MM.1S (cell line): ENCODE measurements around the gene FOXN3.

Experiments
- EZH2 ChIP-seq: fragments of 300-600 bp; sonication (generic); optimal IDR thresholded peaks from 2 replicates; pipeline ENCODE3; 2017; ENCODE audit warnings: low read depth, mild to moderate bottlenecking, antibody characterized with exemption, low read length, mixed read lengths
- EZH2phosphoT487 ChIP-seq: fragments of 300-600 bp; sonication (generic); IDR thresholded peaks from 2 replicates; pipeline ENCODE4 v1.6.1; 2018; ENCODE audit warnings: antibody characterized with exemption, low read length
- TF ChIP-seq, protein P1 (sequence below): fragments of 300-600 bp; sonication (generic); IDR thresholded peaks from 2 replicates; pipeline ENCODE4 v1.5.1; 2016; ENCODE audit warnings: antibody characterized with exemption, low read length, mixed read lengths

DNA sequence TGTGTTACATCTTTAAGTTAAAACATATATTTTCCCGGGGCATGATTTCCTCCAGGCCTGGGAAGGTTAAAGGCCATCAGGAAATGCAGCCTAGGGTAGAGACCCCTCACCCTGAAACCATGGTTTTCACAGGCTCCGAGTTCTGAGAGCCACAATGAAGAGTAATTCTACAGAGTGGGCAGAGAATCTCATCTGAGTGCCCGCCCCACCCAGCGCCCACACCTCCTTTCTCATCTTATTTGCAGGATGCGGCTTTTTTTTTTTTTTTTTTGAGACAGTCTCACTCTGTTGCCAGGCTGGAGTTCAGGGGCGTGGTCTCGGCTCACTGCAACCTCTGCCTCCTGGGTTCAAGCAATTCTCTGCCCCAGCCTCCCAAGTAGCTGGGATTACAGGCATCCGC lies 170.7 kb downstream of the FOXN3 start:
- TF ChIP-seq, protein P1, sequence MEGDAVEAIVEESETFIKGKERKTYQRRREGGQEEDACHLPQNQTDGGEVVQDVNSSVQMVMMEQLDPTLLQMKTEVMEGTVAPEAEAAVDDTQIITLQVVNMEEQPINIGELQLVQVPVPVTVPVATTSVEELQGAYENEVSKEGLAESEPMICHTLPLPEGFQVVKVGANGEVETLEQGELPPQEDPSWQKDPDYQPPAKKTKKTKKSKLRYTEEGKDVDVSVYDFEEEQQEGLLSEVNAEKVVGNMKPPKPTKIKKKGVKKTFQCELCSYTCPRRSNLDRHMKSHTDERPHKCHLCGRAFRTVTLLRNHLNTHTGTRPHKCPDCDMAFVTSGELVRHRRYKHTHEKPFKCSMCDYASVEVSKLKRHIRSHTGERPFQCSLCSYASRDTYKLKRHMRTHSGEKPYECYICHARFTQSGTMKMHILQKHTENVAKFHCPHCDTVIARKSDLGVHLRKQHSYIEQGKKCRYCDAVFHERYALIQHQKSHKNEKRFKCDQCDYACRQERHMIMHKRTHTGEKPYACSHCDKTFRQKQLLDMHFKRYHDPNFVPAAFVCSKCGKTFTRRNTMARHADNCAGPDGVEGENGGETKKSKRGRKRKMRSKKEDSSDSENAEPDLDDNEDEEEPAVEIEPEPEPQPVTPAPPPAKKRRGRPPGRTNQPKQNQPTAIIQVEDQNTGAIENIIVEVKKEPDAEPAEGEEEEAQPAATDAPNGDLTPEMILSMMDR, result no peak
- TF ChIP-seq EZH2phosphoT487 (no peak), EZH2 (no peak)
